ENCODE data around the gene PFKP.
"Not testable (repeated sequence)": the region's sequence is repeated elsewhere in the genome, so short reads cannot be mapped to it uniquely, and the experiment has no call there.

PFKP gene

GRCh38 chr10:3102720-3103427 lies 35.5 kb downstream of the PFKP start:
- no peak for DNase-seq (ENCODE audit: low read depth)
- H3K4me3 ChIP-seq (ENCODE audit: control insufficient read depth, low read depth, low read length) = no peak overlapping the region
- TF ChIP-seq CTCF (IDR thresholded peaks at IDR 0.05; ENCODE audit: control insufficient read depth, insufficient read depth, low read depth, low read length, missing control alignments) = no peak

- TF ChIP-seq CTCF (IDR thresholded peaks at IDR 0.05; ENCODE audit: control insufficient read depth, insufficient read depth, low read depth, low read length, missing control alignments) = no peak
- DNase-seq (ENCODE audit: low read depth) = no peak
- H3K4me3 ChIP-seq (ENCODE audit: control insufficient read depth, low read depth, low read length) = no peak overlapping the region
Measured at GRCh38 chr10:3103646-3104045, 36.3 kb downstream of the PFKP start.

- DNase-seq (ENCODE audit: low read depth) = no peak
- TF ChIP-seq CTCF (IDR thresholded peaks at IDR 0.05; ENCODE audit: control insufficient read depth, insufficient read depth, low read depth, low read length, missing control alignments) = no peak
- no peak overlapping the region for H3K4me3 ChIP-seq (ENCODE audit: control insufficient read depth, low read depth, low read length)
Measured at GRCh38 chr10:3104251-3104918, 37.0 kb downstream of the PFKP start.

GRCh38 chr10:3105166-3105565 lies 37.8 kb downstream of the PFKP start:
- DNase-seq (ENCODE audit: low read depth) = no peak
- no peak overlapping the region for H3K4me3 ChIP-seq (ENCODE audit: control insufficient read depth, low read depth, low read length)
- TF ChIP-seq CTCF (IDR thresholded peaks at IDR 0.05; ENCODE audit: control insufficient read depth, insufficient read depth, low read depth, low read length, missing control alignments) = no peak

- TF ChIP-seq CTCF (IDR thresholded peaks at IDR 0.05; ENCODE audit: control insufficient read depth, insufficient read depth, low read depth, low read length, missing control alignments) = no peak
- DNase-seq (ENCODE audit: low read depth) = no peak
- no peak overlapping the region for H3K4me3 ChIP-seq (ENCODE audit: control insufficient read depth, low read depth, low read length)
Measured at GRCh38 chr10:3105905-3106304, 38.6 kb downstream of the PFKP start.

GRCh38 chr10:3106328-3106727 lies 39.0 kb downstream of the PFKP start:
- H3K4me3 ChIP-seq (ENCODE audit: control insufficient read depth, low read depth, low read length); DNase-seq (ENCODE audit: low read depth): not testable (repeated sequence)

- DNase-seq (ENCODE audit: low read depth) = peak; percentile 48
- H3K4me3 ChIP-seq (ENCODE audit: control insufficient read depth, low read depth, low read length) = no peak overlapping the region; the same call in 1 of the 2 replicates
- TF ChIP-seq CTCF (IDR thresholded peaks at IDR 0.05; ENCODE audit: control insufficient read depth, insufficient read depth, low read depth, low read length, missing control alignments) = no peak
Measured at GRCh38 chr10:3106928-3107425, 39.6 kb downstream of the PFKP start.

Measured in AG09309 (cell line).